Measurements from ENCODE around the gene ANKS6. TPM values are rescaled to one million over a fixed set of nuclear protein-coding genes. Genes with fewer than 3 reads are reported as not detected.

ANKS6 gene
- total and polyA plus RNA-seq, 9 of the 15 experiments (the other 6 are each of a cell fraction or from before 2014, with no cell fraction given), result 9.9 to 74.5 (median 36.9) TPM

DNA sequence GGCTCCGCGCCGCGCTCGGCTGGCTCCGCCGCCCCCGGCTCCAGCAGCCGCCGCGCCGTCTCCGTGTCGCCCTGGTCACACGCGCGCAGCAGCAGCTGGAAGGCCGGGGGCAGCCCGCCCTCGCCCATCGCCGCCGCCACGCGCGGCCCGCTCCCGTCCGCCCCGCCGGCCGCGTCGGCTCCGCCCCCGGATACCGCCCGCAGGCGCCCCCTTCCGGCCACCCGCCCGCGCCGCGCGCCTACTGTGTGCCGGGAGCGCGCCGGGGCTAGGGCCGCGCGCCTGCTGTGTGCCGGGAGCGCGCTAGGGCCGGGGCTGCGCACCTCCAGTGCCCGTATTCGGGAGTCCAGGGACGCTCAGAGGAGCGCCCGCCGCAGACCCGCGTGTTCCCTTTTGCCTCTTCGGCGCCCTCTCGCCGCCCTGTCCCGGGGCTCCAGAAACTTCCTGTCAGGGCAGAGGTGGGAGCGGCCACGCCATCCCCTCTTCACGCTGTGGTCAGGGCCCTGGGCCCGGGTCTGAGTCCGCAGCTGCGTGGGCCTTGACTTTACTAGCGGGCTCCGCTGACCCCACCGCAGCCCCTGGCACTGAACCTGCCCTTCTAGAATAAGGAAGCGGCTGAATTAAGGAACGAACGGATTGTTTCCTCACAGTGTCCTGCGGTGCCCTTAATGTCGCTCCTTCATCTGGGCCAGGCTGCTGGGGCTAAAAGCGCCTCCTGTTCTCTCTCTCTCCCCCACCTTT lies at the start of gene ANKS6 (continued):
- TF ChIP-seq, protein P1, sequence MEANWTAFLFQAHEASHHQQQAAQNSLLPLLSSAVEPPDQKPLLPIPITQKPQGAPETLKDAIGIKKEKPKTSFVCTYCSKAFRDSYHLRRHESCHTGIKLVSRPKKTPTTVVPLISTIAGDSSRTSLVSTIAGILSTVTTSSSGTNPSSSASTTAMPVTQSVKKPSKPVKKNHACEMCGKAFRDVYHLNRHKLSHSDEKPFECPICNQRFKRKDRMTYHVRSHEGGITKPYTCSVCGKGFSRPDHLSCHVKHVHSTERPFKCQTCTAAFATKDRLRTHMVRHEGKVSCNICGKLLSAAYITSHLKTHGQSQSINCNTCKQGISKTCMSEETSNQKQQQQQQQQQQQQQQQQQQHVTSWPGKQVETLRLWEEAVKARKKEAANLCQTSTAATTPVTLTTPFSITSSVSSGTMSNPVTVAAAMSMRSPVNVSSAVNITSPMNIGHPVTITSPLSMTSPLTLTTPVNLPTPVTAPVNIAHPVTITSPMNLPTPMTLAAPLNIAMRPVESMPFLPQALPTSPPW (CRISPR knock-in tag; IDR thresholded peaks at IDR 0.05), result peak; percentile 88
- TF ChIP-seq CEBPZ (IDR thresholded peaks at IDR 0.05; ENCODE audit: borderline replicate concordance, low read depth, low read length) (no peak), TCF3 (CRISPR knock-in tag; IDR thresholded peaks at IDR 0.05) (no peak), RBBP5 (IDR thresholded peaks at IDR 0.05; ENCODE audit: borderline replicate concordance, insufficient read depth, low read length, poor library complexity, severe bottlenecking) (peak; percentile 83), SREBF1 (IDR thresholded peaks at IDR 0.05; ENCODE audit: borderline replicate concordance, low read depth, low read length) (no peak), NCOA1 (IDR thresholded peaks at IDR 0.05; ENCODE audit: low read depth) (no peak), PBX2 (CRISPR knock-in tag; IDR thresholded peaks at IDR 0.05; ENCODE audit: low read depth) (no peak), PBX2 (tag; conservative IDR thresholded peaks at IDR 0.05; ENCODE audit: low read depth) (no peak), IRF2 (CRISPR knock-in tag; IDR thresholded peaks at IDR 0.05) (no peak), BMI1 (IDR thresholded peaks at IDR 0.05; ENCODE audit: low read length) (no peak), ZFPM2 (CRISPR knock-in tag; IDR thresholded peaks at IDR 0.05) (no peak), BRCA1 (IDR thresholded peaks at IDR 0.05) (no peak), BRCA1 (CRISPR knock-in tag; IDR thresholded peaks at IDR 0.05) (no peak)
- TF ChIP-seq, protein P2, sequence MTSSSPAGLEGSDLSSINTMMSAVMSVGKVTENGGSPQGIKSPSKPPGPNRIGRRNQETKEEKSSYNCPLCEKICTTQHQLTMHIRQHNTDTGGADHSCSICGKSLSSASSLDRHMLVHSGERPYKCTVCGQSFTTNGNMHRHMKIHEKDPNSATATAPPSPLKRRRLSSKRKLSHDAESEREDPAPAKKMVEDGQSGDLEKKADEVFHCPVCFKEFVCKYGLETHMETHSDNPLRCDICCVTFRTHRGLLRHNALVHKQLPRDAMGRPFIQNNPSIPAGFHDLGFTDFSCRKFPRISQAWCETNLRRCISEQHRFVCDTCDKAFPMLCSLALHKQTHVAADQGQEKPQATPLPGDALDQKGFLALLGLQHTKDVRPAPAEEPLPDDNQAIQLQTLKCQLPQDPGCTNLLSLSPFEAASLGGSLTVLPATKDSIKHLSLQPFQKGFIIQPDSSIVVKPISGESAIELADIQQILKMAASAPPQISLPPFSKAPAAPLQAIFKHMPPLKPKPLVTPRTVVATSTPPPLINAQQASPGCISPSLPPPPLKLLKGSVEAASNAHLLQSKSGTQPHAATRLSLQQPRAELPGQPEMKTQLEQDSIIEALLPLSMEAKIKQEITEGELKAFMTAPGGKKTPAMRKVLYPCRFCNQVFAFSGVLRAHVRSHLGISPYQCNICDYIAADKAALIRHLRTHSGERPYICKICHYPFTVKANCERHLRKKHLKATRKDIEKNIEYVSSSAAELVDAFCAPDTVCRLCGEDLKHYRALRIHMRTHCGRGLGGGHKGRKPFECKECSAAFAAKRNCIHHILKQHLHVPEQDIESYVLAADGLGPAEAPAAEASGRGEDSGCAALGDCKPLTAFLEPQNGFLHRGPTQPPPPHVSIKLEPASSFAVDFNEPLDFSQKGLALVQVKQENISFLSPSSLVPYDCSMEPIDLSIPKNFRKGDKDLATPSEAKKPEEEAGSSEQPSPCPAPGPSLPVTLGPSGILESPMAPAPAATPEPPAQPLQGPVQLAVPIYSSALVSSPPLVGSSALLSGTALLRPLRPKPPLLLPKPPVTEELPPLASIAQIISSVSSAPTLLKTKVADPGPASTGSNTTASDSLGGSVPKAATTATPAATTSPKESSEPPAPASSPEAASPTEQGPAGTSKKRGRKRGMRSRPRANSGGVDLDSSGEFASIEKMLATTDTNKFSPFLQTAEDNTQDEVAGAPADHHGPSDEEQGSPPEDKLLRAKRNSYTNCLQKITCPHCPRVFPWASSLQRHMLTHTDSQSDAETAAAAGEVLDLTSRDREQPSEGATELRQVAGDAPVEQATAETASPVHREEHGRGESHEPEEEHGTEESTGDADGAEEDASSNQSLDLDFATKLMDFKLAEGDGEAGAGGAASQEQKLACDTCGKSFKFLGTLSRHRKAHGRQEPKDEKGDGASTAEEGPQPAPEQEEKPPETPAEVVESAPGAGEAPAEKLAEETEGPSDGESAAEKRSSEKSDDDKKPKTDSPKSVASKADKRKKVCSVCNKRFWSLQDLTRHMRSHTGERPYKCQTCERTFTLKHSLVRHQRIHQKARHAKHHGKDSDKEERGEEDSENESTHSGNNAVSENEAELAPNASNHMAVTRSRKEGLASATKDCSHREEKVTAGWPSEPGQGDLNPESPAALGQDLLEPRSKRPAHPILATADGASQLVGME (CRISPR knock-in tag; IDR thresholded peaks at IDR 0.05), result 0 out of 2 replicates have a peak, but pooled peaks have one; percentile 39

Data from K562 (cell line).